GM23248 (cell line): ENCODE results near the gene CCDC80. TPM values are rescaled to one million over a fixed set of nuclear protein-coding genes. Genes with fewer than 3 reads are reported as not detected.

Source experiments
- DNase-seq: peaks from one replicate; pipeline ENCODE4 v3.0.0-alpha.2; 2015
- H2AFZ ChIP-seq: fragments of 200-600 bp; sonication (generic); 2 replicates; pipeline ENCODE4 v1.6.1; 2016; ENCODE audit warnings: antibody characterized with exemption
- H3F3A ChIP-seq: fragments of 200-600 bp; sonication (generic); 2 replicates; pipeline ENCODE4 v1.6.1; 2016; ENCODE audit warnings: mild to moderate bottlenecking, antibody characterized with exemption, mixed run types; ENCODE audit not compliant: insufficient read depth
- H3K27ac ChIP-seq: fragments of 200-600 bp; sonication (generic); 2 replicates; pipeline ENCODE4 v1.5.1; 2016; ENCODE audit warnings: mild to moderate bottlenecking
- H3K27me3 ChIP-seq: fragments of 200-600 bp; sonication (generic); replicated peaks from 2 replicates; pipeline ENCODE4 v1.6.1; 2016; ENCODE audit warnings: mild to moderate bottlenecking; ENCODE audit not compliant: insufficient read depth
- H3K36me3 ChIP-seq: fragments of 200-600 bp; sonication (generic); 2 replicates; pipeline ENCODE4 v1.6.1; 2016; ENCODE audit warnings: low read depth, mild to moderate bottlenecking
- H3K4me1 ChIP-seq: fragments of 200-600 bp; sonication (generic); 2 replicates; pipeline ENCODE4 v1.6.1; 2016; ENCODE audit warnings: mild to moderate bottlenecking; ENCODE audit not compliant: insufficient read depth
- H3K4me2 ChIP-seq: fragments of 200-600 bp; sonication (generic); one replicate; pipeline ENCODE4 v1.6.1; 2016; ENCODE audit warnings: mild to moderate bottlenecking; ENCODE audit not compliant: unreplicated experiment
- H3K4me3 ChIP-seq: fragments of 200-600 bp; sonication (generic); 2 replicates; pipeline ENCODE4 v1.5.1; 2016; ENCODE audit warnings: mild to moderate bottlenecking
- H3K79me2 ChIP-seq: fragments of 200-600 bp; sonication (generic); 2 replicates; pipeline ENCODE4 v1.6.1; 2016; ENCODE audit warnings: mild to moderate bottlenecking; ENCODE audit not compliant: insufficient read depth
- H3K9ac ChIP-seq: fragments of 200-600 bp; sonication (generic); 2 replicates; pipeline ENCODE4 v1.6.1; 2016; ENCODE audit warnings: mild to moderate bottlenecking
- H3K9me2 ChIP-seq: fragments of 200-600 bp; sonication (generic); 2 replicates; pipeline ENCODE4 v1.6.1; 2016; ENCODE audit warnings: mixed run types, mild to moderate bottlenecking, moderate library complexity; ENCODE audit not compliant: insufficient read depth
- H3K9me3 ChIP-seq: fragments of 200-600 bp; sonication (generic); one replicate; pipeline ENCODE4 v1.6.1; 2017; ENCODE audit warnings: low read depth
- H4K20me1 ChIP-seq: fragments of 200-600 bp; sonication (generic); 2 replicates; pipeline ENCODE4 v1.6.0; 2016; ENCODE audit not compliant: insufficient read depth
- EZH2 ChIP-seq: fragments of 200-600 bp; sonication (generic); IDR thresholded peaks from 2 replicates; pipeline ENCODE4 v1.6.1; 2018; ENCODE audit warnings: antibody characterized with exemption, mild to moderate bottlenecking; ENCODE audit not compliant: insufficient read depth, poor library complexity, severe bottlenecking
- EZH2phosphoT487 ChIP-seq: fragments of 200-600 bp; sonication (generic); IDR thresholded peaks from 2 replicates; pipeline ENCODE4 v1.6.1; 2018; ENCODE audit warnings: antibody characterized with exemption, moderate library complexity, mild to moderate bottlenecking, low read depth; ENCODE audit not compliant: insufficient read depth
- WGBS, 2 experiments: methylation state at CpG; one replicate each; pipeline ENCODE4 v1.1.6; 2015 to 2017; ENCODE audit warnings: low lambda C conversion rate in 2 of 2, low coverage in 1 of 2; ENCODE audit errors: missing lambda C conversion rate in 2 of 2; 5-methylcytosine and 5-hydroxymethylcytosine counted together
- in situ Hi-C: fragments of 300-500 bp; cut with MboI; formaldehyde crosslinking; loops from 2 replicates; pipeline ENCODE4 v1.15.0; 2020
- polyA plus RNA-seq: library from polyadenylated mRNA; unstranded; fragments of >200 nt; fragmentation: Nextera tagmentation; extraction: Ambion mirVana; gene quantifications from 2 replicates; pipeline ENCODE4 v1.2.1, GENCODE V29; 2016
- total RNA-seq: library from RNA; depleted of rRNA; stranded (reverse); fragments of >200 nt; shearing (Covaris generic); gene quantifications from 2 replicates; pipeline ENCODE4 v1.2.3, GENCODE V29; 2014

The CCDC80 gene
- total and polyA plus RNA-seq, 2 experiments from 2014 or later = 1,238 to 2,200 TPM

GRCh38 chr3:112560721-112561483 is 80.0 kb downstream of the CCDC80 start:
- Histone ChIP-seq H3K9me2 (no peaks in the 10 kb centered on the region), H3K4me2 (peak overlapping the region; percentile 95), H3K9ac (peak overlapping the region; percentile 92), H3F3A (peaks cover 10% of the 10 kb centered on the region), H3K27ac (peak overlapping the region; percentile 90), H4K20me1 (no peaks in the 10 kb centered on the region), H3K36me3 (0 out of 2 replicates have a peak, but pooled peaks cover 7% of the 10 kb centered on the region), H3K4me3 (peak overlapping the region; percentile 76), H3K4me1 (peaks cover 16% of the 10 kb centered on the region), H3K79me2 (peaks cover 64% of the 10 kb centered on the region), H2AFZ (peak overlapping the region; percentile 91), H3K27me3 (no peaks in the 10 kb centered on the region), H3K9me3 (no peaks in the 10 kb centered on the region)
- peak; percentile 96 for DNase-seq
- WGBS, 2 experiments = 1% methylated on average over 29 of the region's 29 CpGs
- in situ Hi-C loops = no loop called here
- no peak for TF ChIP-seq EZH2
- no peak for TF ChIP-seq EZH2phosphoT487

DNA sequence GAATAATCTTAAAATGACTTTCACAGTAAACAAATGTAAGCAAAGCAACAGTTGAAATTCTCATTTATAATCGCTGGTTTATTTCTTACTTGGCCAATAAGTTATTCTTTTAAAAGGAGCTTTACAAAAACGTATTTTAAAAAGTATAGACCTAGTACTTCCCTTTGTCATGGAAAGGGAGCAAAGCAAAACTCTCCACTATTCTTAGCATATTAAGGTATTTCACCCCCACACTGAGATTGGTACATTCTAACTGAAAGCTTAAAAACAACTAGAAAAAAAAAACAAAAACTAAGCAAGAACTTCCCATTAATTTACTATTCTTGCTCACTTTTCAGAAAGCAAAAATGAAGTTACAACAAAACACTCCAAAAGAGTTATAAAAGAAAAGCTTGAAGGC is 80.6 kb downstream of the CCDC80 start:
- Histone ChIP-seq H4K20me1 (no peaks in the 10 kb centered on the region), H3K9me3 (no peaks in the 10 kb centered on the region), H3K79me2 (peaks cover 70% of the 10 kb centered on the region), H3K27me3 (no peaks in the 10 kb centered on the region), H3K36me3 (0 out of 2 replicates have a peak, but pooled peaks cover 7% of the 10 kb centered on the region), H3K4me3 (peak overlapping the region; percentile 76), H3K4me2 (peak overlapping the region; percentile 95), H2AFZ (peak overlapping the region; percentile 91), H3K4me1 (peaks cover 20% of the 10 kb centered on the region), H3K9ac (peak overlapping the region; percentile 92), H3F3A (peaks cover 10% of the 10 kb centered on the region), H3K9me2 (no peaks in the 10 kb centered on the region), H3K27ac (peak overlapping the region; percentile 90)
- in situ Hi-C loops = no loop called here
- no peak for TF ChIP-seq EZH2
- TF ChIP-seq EZH2phosphoT487 = no peak
- DNase-seq = peak; percentile 37
- 4 to 8% methylated on average over 2 of the region's 2 CpGs for WGBS, 2 experiments

GRCh38 chr3:112557976-112558375 is 83.0 kb downstream of the CCDC80 start:
- Histone ChIP-seq H2AFZ (no peak overlapping the region), H4K20me1 (no peaks in the 10 kb centered on the region), H3K4me3 (no peak overlapping the region), H3K79me2 (peaks cover 82% of the 10 kb centered on the region), H3K27ac (no peak overlapping the region), H3F3A (peaks cover 10% of the 10 kb centered on the region), H3K9me3 (no peaks in the 10 kb centered on the region), H3K4me2 (no peak overlapping the region), H3K9me2 (no peaks in the 10 kb centered on the region), H3K27me3 (no peaks in the 10 kb centered on the region), H3K36me3 (0 out of 2 replicates have a peak, but pooled peaks cover 7% of the 10 kb centered on the region), H3K4me1 (peaks cover 17% of the 10 kb centered on the region), H3K9ac (no peak overlapping the region)
- WGBS, 2 experiments = 71% methylated on average over 1 of the region's 1 CpG
- no peak for DNase-seq
- no peak for TF ChIP-seq EZH2
- TF ChIP-seq EZH2phosphoT487 = no peak
- in situ Hi-C loops = no loop called here

- peaks cover 4% of the 10 kb centered on the region for H3F3A ChIP-seq
- no peak overlapping the region for H2AFZ ChIP-seq
- no peaks in the 10 kb centered on the region for H3K9me3 ChIP-seq
- peaks cover 15% of the 10 kb centered on the region for H3K4me1 ChIP-seq
- H3K27ac ChIP-seq = no peak overlapping the region
- H3K27me3 ChIP-seq = no peaks in the 10 kb centered on the region
- H3K4me3 ChIP-seq = no peak overlapping the region
- no peak overlapping the region for H3K4me2 ChIP-seq
- no peaks in the 10 kb centered on the region for H3K9me2 ChIP-seq
- WGBS, 2 experiments = 88 to 89% methylated on average over 1 of the region's 1 CpG
- DNase-seq = peak; percentile 6
- H3K36me3 ChIP-seq = 0 out of 2 replicates have a peak, but pooled peaks cover 7% of the 10 kb centered on the region
- TF ChIP-seq EZH2 (no peak), EZH2phosphoT487 (no peak)
- H3K79me2 ChIP-seq = peaks cover 94% of the 10 kb centered on the region
- in situ Hi-C loops = no loop called here
- H3K9ac ChIP-seq = no peak overlapping the region
- no peaks in the 10 kb centered on the region for H4K20me1 ChIP-seq
Observed at GRCh38 chr3:112555535-112556170, 85.3 kb downstream of the CCDC80 start.
